ENCODE results near the gene TRAF3IP1.

GRCh38 chr2:238438856-238439849, 118.8 kb downstream of the TRAF3IP1 start:
- TF ChIP-seq CTCF (IDR thresholded peaks at IDR 0.05) = no peak
- no peak for TF ChIP-seq POLR2A (IDR thresholded peaks at IDR 0.05)

All from uterus (tissue), 2 donors.